ENCODE results near the gene CABLES1. TPM values are rescaled to one million over a fixed set of nuclear protein-coding genes. Genes with fewer than 3 reads are reported as not detected.
A peak's percentile ranks its signal among the peaks of the same experiment; 100 is the strongest.
"Not testable (repeated sequence)": the region's sequence is repeated elsewhere in the genome, so short reads cannot be mapped to it uniquely, and the experiment has no call there.

Gene CABLES1
- total RNA-seq, 1 donor from 2014 or later = 17.0 TPM

DNA sequence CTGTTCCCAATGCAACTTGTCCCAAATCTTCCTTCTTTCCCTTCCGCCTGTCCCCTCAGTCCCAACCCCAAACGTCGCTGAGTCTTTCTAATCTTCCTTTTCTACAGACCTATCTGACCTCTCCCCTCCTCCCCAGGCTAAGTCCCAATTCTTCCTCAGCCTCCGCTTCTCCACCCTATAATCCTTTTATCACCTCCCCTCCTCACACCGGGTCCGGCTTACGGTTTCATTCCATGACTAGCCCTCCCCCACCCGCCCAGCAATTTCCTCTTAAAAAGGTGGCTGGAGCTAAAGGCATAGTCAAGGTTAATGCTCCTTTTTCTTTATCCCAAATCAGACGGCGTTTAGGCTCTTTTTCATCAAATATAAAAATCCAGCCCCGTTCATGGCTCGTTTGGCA is 150.3 kb downstream of the CABLES1 start:
- not testable (repeated sequence) for DNase-seq (ENCODE audit: low read depth, low spot score)

DNA sequence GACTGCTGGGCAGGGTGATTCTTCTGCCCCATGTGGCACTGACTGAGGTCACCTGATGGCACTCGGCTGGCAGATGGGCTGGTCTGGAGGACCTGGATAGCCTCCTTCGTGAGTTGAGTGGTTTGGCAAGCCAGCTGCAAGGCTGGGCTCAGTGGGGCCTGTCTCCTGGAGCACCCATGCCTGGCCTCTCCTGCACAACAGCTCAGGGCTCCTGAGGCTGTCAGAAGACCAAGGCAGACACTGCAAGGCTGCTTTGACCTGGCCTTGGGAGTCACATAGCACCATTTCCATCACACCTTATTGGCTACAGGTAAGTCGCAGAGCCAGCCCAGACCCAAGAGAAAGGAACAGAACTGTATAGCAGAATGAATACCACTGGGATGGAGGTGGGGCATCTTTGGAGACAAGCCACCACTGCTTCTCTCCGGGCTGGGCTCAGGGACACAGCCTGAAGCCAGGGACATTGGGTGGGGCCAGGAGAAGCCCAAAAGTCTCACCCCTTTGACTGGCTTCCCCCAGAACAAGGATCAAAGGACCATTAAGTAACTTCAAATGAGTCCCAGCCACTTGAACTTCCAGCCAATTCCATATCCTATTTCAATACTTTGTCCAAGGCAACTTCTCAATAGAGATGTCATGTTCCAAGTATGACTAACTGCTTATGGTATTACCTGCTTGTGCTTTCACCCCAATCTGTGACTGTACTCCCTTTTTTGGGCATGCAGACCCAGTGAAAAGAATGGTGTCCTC is 156.3 kb downstream of the CABLES1 start:
- DNase-seq (ENCODE audit: low read depth, low spot score) = no peak

DNA sequence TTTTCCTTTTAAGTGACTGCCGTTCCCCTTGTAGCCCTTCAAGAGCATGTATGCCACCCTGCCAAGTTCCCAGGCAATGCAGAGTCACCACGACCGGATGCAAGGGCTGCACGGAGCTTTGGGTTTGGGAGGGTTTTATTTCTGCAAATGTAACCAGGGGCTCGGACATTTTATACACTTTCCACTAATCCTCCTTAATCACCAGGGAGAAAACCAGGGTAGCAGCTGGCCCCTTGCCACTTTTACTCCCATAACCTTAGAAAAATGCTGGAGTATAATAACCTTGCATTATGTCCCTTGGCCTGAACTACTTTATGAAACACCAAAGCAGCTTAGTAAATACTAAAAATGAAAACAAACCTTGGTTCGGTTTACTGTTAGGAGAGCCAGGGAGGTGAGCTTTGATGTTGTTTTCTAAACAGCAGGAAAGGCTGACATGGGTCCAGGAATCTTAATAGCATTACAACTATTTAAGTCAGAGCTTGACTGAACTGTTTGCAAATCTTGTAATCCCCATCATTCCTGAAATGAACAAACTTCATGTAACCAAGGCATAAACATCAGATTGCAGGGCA is 165.0 kb downstream of the CABLES1 start:
- no peak for DNase-seq (ENCODE audit: low read depth, low spot score)

DNA sequence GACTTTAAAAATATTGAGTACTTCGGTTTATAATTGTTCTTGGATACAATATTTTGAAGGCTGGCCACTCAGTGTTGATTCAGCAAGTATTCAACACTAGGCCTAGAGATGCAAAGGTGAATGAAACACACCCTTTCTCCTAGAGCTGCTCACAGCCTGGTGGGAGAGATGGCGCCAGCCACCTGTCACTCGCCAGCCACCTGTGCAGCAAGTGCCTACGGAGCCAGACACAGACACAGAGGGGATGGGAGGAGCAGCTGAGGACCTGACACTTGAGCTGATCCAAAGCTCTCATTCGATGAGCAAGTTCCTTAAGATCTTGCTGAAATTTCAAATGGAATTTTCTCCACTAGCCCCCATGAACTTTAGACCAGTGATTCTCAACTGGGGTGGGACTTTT is 166.7 kb downstream of the CABLES1 start:
- no peak for DNase-seq (ENCODE audit: low read depth, low spot score)

DNA sequence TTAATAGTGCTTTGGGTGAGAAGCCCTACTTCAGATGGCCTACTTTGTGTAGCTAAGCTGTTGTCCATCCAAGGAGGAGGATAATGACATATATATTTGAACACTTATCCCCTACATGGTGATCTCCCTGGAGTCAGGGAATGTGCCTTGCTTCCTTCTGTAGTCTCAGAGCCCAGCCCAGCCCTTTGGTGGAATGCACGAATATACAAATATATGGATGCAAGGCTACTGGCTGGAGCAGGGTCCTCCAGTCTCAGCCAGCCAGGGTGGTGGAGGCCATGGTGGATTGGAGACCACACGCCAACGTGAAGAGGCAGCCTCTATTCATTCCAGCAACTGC is 167.2 kb downstream of the CABLES1 start:
- no peak for DNase-seq (ENCODE audit: low read depth, low spot score)

DNA sequence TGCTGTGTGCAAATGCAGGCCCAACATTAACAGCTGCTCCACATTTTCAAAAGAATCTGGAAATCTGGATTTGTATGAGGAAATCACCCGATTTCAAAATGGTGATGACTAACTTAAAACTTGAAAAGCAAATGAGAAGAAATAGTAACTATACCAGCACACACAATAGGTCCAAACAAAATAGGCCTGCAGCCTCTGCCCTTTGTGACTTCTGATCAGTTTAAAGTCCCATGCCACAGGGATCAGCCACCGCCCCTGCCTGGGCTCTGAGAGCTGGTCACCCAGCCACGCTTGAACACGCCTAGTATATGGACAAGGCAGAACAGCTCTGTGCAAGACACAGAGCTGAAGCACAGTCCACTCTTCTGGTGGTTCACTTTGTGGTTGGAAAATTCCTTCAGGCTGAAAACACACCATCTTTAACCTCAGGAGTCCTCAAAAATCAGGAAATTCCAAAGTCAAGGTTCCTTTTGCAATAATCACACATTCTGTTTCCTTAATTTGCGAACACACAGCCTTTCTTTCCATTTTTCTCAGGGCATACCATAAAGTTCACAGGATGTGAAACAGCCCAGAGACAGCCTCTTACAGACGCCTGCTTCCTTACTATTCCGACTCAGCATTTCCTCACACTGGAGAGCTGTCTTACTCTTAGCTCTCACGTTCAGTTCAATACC is 167.7 kb downstream of the CABLES1 start:
- peak; percentile 95 for DNase-seq (ENCODE audit: low read depth, low spot score)

DNA sequence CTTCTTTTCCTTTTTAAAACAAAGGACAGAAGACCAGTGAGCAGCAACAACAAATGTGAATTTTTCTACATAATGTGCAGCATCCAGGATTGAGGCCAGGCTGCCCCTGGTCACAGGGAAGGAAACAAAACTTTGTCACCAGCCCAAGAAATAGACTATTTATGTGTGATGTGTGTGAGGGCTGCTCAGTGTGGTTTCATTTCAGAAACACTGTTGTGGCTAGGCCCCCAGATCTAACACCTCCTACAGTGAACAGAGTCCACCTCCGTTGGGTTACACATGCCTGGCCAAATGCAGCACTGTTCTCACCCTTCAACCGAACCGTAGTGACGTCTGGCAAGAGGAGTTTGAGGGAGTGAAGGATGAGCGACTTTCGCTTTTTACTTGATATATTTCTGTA is 171.5 kb downstream of the CABLES1 start:
- no peak for DNase-seq (ENCODE audit: low read depth, low spot score)

DNA sequence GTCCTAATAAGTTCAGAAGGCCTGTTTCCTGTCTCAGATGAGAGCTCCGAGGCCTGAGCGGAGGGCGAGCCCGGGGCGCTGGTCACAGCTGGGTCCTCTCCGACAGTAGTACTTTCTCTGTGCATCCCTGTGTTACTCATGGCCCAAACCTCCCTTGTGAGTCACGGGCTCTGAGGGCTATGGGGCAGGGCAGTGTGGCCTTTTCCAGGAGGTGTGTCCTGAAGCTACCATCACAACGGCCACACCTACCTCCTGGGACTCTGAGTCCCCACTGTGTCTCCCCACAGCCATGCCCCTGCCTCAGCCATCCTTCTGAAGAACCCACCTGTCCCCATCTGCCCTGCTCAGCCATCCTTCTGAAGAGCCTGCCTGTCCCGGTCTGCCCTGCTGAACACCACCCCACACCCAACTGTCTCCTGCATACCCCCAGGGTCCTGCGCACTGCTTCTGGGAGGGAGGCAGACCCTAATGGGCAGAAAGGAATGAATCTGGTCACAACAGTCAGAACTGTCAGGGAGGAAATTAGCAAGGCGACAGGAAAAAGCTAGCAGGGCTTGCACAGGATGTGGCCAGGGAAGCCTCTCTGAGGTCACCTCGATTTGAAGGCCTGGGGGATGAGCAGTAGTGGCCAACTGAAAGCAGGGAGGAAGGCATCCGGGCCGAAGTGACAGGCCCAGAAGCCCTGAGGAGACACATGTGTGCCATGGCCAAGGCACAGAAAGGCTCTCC is 172.4 kb downstream of the CABLES1 start:
- no peak for DNase-seq (ENCODE audit: low read depth, low spot score)

Other genes with a start within 250 kb of the CABLES1 start
- gene RBBP8, start 202.2 kb upstream of the CABLES1 start, total RNA-seq = 12.5 and 15.2 TPM in 2 replicates

All from pulmonary artery endothelial cell (primary cell).